Measurements from ENCODE around the gene COMMD1.
"Not testable (repeated sequence)": the region's sequence is repeated elsewhere in the genome, so short reads cannot be mapped to it uniquely, and the experiment has no call there.

DNA sequence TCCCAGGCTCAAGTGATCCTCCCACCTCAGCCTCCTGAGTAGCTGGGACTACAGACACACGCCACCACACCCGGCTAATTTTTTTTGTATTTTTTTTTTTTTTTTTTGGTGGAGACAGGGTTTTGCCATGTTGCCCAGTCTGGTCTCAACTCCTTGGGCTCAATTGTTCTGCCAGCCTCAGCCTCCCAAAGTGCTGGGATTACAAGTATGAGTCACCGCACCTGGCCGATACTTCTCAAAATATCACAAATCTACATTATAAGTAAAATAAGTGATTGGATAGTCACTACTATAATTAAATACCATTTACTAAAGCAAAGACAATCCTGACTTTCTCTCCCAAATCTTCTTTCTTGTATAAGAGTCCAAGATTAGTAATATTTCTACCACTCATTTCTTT, 26.1 kb upstream of the COMMD1 start:
- TF ChIP-seq, protein P1, sequence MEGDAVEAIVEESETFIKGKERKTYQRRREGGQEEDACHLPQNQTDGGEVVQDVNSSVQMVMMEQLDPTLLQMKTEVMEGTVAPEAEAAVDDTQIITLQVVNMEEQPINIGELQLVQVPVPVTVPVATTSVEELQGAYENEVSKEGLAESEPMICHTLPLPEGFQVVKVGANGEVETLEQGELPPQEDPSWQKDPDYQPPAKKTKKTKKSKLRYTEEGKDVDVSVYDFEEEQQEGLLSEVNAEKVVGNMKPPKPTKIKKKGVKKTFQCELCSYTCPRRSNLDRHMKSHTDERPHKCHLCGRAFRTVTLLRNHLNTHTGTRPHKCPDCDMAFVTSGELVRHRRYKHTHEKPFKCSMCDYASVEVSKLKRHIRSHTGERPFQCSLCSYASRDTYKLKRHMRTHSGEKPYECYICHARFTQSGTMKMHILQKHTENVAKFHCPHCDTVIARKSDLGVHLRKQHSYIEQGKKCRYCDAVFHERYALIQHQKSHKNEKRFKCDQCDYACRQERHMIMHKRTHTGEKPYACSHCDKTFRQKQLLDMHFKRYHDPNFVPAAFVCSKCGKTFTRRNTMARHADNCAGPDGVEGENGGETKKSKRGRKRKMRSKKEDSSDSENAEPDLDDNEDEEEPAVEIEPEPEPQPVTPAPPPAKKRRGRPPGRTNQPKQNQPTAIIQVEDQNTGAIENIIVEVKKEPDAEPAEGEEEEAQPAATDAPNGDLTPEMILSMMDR (IDR thresholded peaks at IDR 0.05; ENCODE audit: borderline replicate concordance, extremely low read depth, low read length, poor library complexity, severe bottlenecking) = not testable (repeated sequence)
- TF ChIP-seq EZH2 (IDR thresholded peaks at IDR 0.05; ENCODE audit: borderline replicate concordance, low read depth, low read length, severe bottlenecking) = not testable (repeated sequence)
